ENCODE data around the gene PYCR2. TPM values are rescaled to one million over a fixed set of nuclear protein-coding genes. Genes with fewer than 3 reads are reported as not detected.

Gene PYCR2
- polyA plus RNA-seq, 3 donors, result 21.4 to 72.5 (median 26.6) TPM

DNA sequence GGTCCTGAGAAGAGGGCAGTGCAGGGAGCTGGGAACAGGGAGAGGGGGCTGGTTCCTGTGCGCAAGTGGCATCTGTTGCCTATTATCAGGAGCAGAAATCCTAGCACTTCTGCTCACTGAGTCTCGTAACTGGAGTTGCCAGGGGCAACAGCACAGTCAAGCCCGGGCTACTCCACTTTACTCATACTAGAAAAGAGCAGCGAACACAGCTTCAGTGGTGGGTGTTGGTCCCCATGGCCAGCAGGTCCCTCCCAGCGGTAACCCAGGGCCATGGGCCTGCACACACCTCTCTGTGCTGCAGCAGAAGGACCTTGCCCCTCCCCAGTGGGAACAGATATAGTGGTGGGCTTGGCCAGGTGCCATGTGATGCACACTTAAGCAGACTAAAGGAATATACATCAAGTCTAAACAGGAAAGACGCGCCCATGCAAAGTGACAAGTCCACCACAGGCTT lies 8.5 kb downstream of the PYCR2 start:
- Histone ChIP-seq H3K36me3 (replicated peaks in 1 of 2; ENCODE audit: control insufficient read depth in 1 of 2, insufficient read depth in 2 of 2, low read length in 2 of 2) (peaks cover 36 to 71% of the 10 kb centered on the region in 2 donors), H3K27ac (ENCODE audit: low read depth in 1 of 2, low read length in 2 of 2) (no peak overlapping the region), H3K79me2 (ENCODE audit: insufficient read depth, low read length) (no peaks in the 10 kb centered on the region), H3K9ac (ENCODE audit: insufficient read depth, low read length, poor library complexity, severe bottlenecking) (no peak overlapping the region), H3K9me3 (replicated peaks in 1 of 2; ENCODE audit: control insufficient read depth in 1 of 2, insufficient read depth in 1 of 2, low read length in 2 of 2) (no peaks in the 10 kb centered on the region), H3K4me2 (replicated peaks; ENCODE audit: extremely low read depth, low read length, poor library complexity, severe bottlenecking) (no peak overlapping the region), H3K4me3 (replicated peaks in 1 of 3; ENCODE audit: low read depth in 2 of 3, low read length in 3 of 3) (no peak overlapping the region), H3K27me3 (ENCODE audit: control insufficient read depth in 2 of 2, insufficient read depth in 2 of 2, low read length in 2 of 2) (no peaks in the 10 kb centered on the region), H2AFZ (ENCODE audit: insufficient read depth, low read depth, low read length, poor library complexity, severe bottlenecking) (no peak overlapping the region), H4K20me1 (ENCODE audit: insufficient read depth, low read length) (no peaks in the 10 kb centered on the region), H3K4me1 (ENCODE audit: control insufficient read depth in 1 of 2, insufficient read depth in 2 of 2, low read length in 2 of 2) (peaks cover 0 to 15% of the 10 kb centered on the region in 2 donors)
- TF ChIP-seq, protein P1, sequence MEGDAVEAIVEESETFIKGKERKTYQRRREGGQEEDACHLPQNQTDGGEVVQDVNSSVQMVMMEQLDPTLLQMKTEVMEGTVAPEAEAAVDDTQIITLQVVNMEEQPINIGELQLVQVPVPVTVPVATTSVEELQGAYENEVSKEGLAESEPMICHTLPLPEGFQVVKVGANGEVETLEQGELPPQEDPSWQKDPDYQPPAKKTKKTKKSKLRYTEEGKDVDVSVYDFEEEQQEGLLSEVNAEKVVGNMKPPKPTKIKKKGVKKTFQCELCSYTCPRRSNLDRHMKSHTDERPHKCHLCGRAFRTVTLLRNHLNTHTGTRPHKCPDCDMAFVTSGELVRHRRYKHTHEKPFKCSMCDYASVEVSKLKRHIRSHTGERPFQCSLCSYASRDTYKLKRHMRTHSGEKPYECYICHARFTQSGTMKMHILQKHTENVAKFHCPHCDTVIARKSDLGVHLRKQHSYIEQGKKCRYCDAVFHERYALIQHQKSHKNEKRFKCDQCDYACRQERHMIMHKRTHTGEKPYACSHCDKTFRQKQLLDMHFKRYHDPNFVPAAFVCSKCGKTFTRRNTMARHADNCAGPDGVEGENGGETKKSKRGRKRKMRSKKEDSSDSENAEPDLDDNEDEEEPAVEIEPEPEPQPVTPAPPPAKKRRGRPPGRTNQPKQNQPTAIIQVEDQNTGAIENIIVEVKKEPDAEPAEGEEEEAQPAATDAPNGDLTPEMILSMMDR (IDR thresholded peaks at IDR 0.05), result no peak
- 100% methylated on average over 2 of the region's 7 CpGs for WGBS (ENCODE audit: insufficient coverage)
- intact Hi-C loops (cut with micrococcal nuclease), result loop anchor here in 1 of 2 donors (10.0 kb wide), 1 partner anchor 131 kb away; no protein-coding TSS in a partner anchor
- H3K9me3 Mint-ChIP-seq, result peaks cover 0 to 3% (median 0%) of the 10 kb centered on the region in 7 donors
- peak overlapping the region in 1 of 7 donors; percentile 17 for H3K27ac Mint-ChIP-seq
- peaks cover 2% of the 10 kb centered on the region in 3 donors for H3K27me3 Mint-ChIP-seq (ENCODE audit: low read depth in 3 of 3)
- peaks cover 8% of the 10 kb centered on the region for H3K4me1 Mint-ChIP-seq
- no peak for DNase-seq
- no peak overlapping the region for H3K4me3 Mint-ChIP-seq
- peaks cover 60 to 67% of the 10 kb centered on the region in 2 donors for H3K36me3 Mint-ChIP-seq

- Mint-ChIP-seq H3K36me3 (peaks cover 57 to 61% of the 10 kb centered on the region in 2 donors), H3K4me1 (peaks cover 2% of the 10 kb centered on the region), H3K9me3 (peaks cover 0 to 3% (median 0%) of the 10 kb centered on the region in 7 donors), H3K27me3 (ENCODE audit: low read depth in 3 of 3) (peaks cover 2% of the 10 kb centered on the region in 3 donors), H3K4me3 (no peak overlapping the region), H3K27ac (peak overlapping the region in 1 of 7 donors; percentile 0)
- no peak overlapping the region for H3K4me2 ChIP-seq (replicated peaks; ENCODE audit: extremely low read depth, low read length, poor library complexity, severe bottlenecking)
- no peaks in the 10 kb centered on the region for H3K79me2 ChIP-seq (ENCODE audit: insufficient read depth, low read length)
- DNase-seq, result no peak
- no peaks in the 10 kb centered on the region for H3K9me3 ChIP-seq (replicated peaks in 1 of 2; ENCODE audit: control insufficient read depth in 1 of 2, insufficient read depth in 1 of 2, low read length in 2 of 2)
- peaks cover 31 to 65% of the 10 kb centered on the region in 2 donors for H3K36me3 ChIP-seq (replicated peaks in 1 of 2; ENCODE audit: control insufficient read depth in 1 of 2, insufficient read depth in 2 of 2, low read length in 2 of 2)
- H3K4me1 ChIP-seq (ENCODE audit: control insufficient read depth in 1 of 2, insufficient read depth in 2 of 2, low read length in 2 of 2), result peaks cover 0 to 9% of the 10 kb centered on the region in 2 donors
- no peak overlapping the region for H3K4me3 ChIP-seq (replicated peaks in 1 of 3; ENCODE audit: low read depth in 2 of 3, low read length in 3 of 3)
- intact Hi-C loops (cut with micrococcal nuclease), result loop anchor here (5.0 to 10.0 kb wide), 3 partner anchors 130 to 438 kb away; no protein-coding TSS in a partner anchor
- no peaks in the 10 kb centered on the region for H4K20me1 ChIP-seq (ENCODE audit: insufficient read depth, low read length)
- H3K9ac ChIP-seq (ENCODE audit: insufficient read depth, low read length, poor library complexity, severe bottlenecking), result no peak overlapping the region
- TF ChIP-seq, protein P1 (IDR thresholded peaks at IDR 0.05), result no peak
- WGBS (ENCODE audit: insufficient coverage), result 100% methylated on average over 2 of the region's 6 CpGs
- no peak overlapping the region for H3K27ac ChIP-seq (ENCODE audit: low read depth in 1 of 2, low read length in 2 of 2)
- H2AFZ ChIP-seq (ENCODE audit: insufficient read depth, low read depth, low read length, poor library complexity, severe bottlenecking), result no peak overlapping the region
- H3K27me3 ChIP-seq (ENCODE audit: control insufficient read depth in 2 of 2, insufficient read depth in 2 of 2, low read length in 2 of 2), result no peaks in the 10 kb centered on the region
These were observed 9.1 kb downstream of the PYCR2 start for GRCh38 chr1:225914947-225915346.
